Fibroblast of lung (primary cell): Measurements from ENCODE around the gene PDZD4.

Source experiments
- EZH2 ChIP-seq: IDR thresholded peaks from 2 replicates; pipeline ENCODE4 v1.5.1; 2012; ENCODE audit warnings: low read length, control low read depth, mild to moderate bottlenecking; ENCODE audit errors: missing control alignments
- TF ChIP-seq, protein P1 (sequence below), 2 donors: IDR thresholded peaks in 1 of 2; conservative IDR thresholded peaks in 1 of 2; 1 replicate in 1 of 2; 2 replicates in 1 of 2; pipeline ENCODE4 v1.5.1; 2011 to 2012; ENCODE audit warnings: low read length in 2 of 2, control low read depth in 1 of 2, inconsistent platforms in 1 of 2, low read depth in 1 of 2, mild to moderate bottlenecking in 1 of 2

DNA sequence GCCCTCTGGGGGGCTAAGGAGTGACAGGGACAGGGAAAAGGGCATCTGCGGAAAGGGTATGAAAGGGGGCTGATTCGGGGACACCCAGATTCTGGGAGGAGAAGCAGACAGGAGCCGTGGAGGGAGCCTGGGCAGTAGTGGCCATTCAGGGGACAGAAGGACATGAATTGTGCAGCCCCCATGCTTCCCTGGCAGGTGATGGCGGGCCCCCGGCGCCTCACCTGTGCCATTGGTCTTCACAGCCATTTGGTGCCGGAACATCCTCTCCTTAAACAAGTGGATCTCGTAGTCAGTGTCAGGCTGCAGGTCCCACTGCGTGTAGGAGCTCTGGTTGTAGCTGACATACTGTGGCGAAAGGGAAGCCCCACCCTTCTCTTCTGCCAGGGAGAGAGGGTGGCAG, 33.8 kb upstream of the PDZD4 start:
- TF ChIP-seq, protein P1, sequence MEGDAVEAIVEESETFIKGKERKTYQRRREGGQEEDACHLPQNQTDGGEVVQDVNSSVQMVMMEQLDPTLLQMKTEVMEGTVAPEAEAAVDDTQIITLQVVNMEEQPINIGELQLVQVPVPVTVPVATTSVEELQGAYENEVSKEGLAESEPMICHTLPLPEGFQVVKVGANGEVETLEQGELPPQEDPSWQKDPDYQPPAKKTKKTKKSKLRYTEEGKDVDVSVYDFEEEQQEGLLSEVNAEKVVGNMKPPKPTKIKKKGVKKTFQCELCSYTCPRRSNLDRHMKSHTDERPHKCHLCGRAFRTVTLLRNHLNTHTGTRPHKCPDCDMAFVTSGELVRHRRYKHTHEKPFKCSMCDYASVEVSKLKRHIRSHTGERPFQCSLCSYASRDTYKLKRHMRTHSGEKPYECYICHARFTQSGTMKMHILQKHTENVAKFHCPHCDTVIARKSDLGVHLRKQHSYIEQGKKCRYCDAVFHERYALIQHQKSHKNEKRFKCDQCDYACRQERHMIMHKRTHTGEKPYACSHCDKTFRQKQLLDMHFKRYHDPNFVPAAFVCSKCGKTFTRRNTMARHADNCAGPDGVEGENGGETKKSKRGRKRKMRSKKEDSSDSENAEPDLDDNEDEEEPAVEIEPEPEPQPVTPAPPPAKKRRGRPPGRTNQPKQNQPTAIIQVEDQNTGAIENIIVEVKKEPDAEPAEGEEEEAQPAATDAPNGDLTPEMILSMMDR (conservative IDR thresholded peaks at IDR 0.05 in 1 of 2, IDR thresholded peaks at IDR 0.05 in 1 of 2; ENCODE audit: low read depth in 1 of 2, low read length in 2 of 2): no peak
- TF ChIP-seq EZH2: no peak
